Neural crest cell (in vitro differentiated cells): ENCODE measurements around the gene UTS2R. TPM values are rescaled to one million over a fixed set of nuclear protein-coding genes. Genes with fewer than 3 reads are reported as not detected.
"Not testable (repeated sequence)": the region's sequence is repeated elsewhere in the genome, so short reads cannot be mapped to it uniquely, and the experiment has no call there.

Source experiments
- DNase-seq: peaks from one replicate; pipeline ENCODE4 v3.0.0; 2021; ENCODE audit warnings: low read depth, mixed read lengths, low spot score
- H3K27ac Mint-ChIP-seq: one replicate; pipeline ENCODE4 v1.8.0; 2021; ENCODE audit warnings: mild to moderate bottlenecking, mixed read lengths; ENCODE audit not compliant: unreplicated experiment
- H3K27me3 Mint-ChIP-seq: 2 replicates; pipeline ENCODE4 v1.8.0; 2021; ENCODE audit warnings: low read depth, mild to moderate bottlenecking, mixed read lengths
- H3K36me3 Mint-ChIP-seq: 2 replicates; pipeline ENCODE4 v1.8.0; 2021; ENCODE audit warnings: low read depth, mild to moderate bottlenecking, mixed read lengths
- H3K4me1 Mint-ChIP-seq: 2 replicates; pipeline ENCODE4 v1.8.0; 2021; ENCODE audit warnings: mixed read lengths
- H3K4me3 Mint-ChIP-seq: one replicate; pipeline ENCODE4 v1.8.0; 2021; ENCODE audit warnings: mild to moderate bottlenecking, mixed read lengths
- H3K9me3 Mint-ChIP-seq: 2 replicates; pipeline ENCODE4 v1.8.0; 2021; ENCODE audit warnings: mixed read lengths
- total RNA-seq: library from RNA; stranded (reverse); gene quantifications from 2 replicates; pipeline ENCODE4 v1.2.1, GENCODE V29; 2021
- TF ChIP-seq, protein P1 (sequence below): fragments of 200-600 bp; sonication (generic); conservative IDR thresholded peaks from 2 replicates; pipeline ENCODE4 v1.5.0; 2021; ENCODE audit warnings: antibody characterized with exemption, mild to moderate bottlenecking

The UTS2R gene
- total RNA-seq, 1 donor from 2014 or later, result not detected

GRCh38 chr17:82355770-82356427 is 15.7 kb upstream of the UTS2R start:
- no peak for DNase-seq
- no peak overlapping the region for H3K27ac Mint-ChIP-seq
- H3K36me3 Mint-ChIP-seq, result no peaks in the 10 kb centered on the region
- H3K4me3 Mint-ChIP-seq, result no peak overlapping the region
- H3K27me3 Mint-ChIP-seq, result no peaks in the 10 kb centered on the region
- TF ChIP-seq, protein P1, sequence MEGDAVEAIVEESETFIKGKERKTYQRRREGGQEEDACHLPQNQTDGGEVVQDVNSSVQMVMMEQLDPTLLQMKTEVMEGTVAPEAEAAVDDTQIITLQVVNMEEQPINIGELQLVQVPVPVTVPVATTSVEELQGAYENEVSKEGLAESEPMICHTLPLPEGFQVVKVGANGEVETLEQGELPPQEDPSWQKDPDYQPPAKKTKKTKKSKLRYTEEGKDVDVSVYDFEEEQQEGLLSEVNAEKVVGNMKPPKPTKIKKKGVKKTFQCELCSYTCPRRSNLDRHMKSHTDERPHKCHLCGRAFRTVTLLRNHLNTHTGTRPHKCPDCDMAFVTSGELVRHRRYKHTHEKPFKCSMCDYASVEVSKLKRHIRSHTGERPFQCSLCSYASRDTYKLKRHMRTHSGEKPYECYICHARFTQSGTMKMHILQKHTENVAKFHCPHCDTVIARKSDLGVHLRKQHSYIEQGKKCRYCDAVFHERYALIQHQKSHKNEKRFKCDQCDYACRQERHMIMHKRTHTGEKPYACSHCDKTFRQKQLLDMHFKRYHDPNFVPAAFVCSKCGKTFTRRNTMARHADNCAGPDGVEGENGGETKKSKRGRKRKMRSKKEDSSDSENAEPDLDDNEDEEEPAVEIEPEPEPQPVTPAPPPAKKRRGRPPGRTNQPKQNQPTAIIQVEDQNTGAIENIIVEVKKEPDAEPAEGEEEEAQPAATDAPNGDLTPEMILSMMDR, result no peak
- peaks cover 8% of the 10 kb centered on the region for H3K4me1 Mint-ChIP-seq
- H3K9me3 Mint-ChIP-seq, result no peaks in the 10 kb centered on the region

DNA sequence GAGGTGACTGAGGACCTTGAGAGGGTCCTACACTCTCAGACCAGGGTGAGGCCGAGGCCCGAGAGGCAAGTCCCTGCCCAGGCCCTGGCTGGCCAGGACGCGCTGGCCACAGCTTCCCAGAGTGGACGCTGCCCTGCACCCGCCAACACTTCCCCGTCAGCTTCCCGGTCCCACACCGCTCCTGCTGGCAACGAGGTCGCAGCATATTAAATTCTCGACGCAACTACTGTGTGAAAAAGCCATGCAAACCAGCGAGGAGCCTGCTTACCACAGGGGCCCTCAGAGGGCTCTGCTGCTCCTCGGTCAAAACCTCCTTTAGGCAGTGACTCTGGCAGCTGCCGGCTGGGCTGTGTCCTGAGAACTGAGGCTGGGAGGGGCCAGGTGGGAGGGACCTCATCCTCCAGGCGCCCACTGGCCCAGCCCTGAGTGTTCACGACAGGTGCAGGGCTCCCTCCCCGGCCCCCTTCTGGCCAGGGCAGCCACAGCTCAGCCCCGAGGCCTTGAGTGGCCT is 14.7 kb upstream of the UTS2R start:
- Mint-ChIP-seq H3K27ac (no peak overlapping the region), H3K4me3 (no peak overlapping the region), H3K4me1 (peaks cover 8% of the 10 kb centered on the region), H3K27me3 (peaks cover 2% of the 10 kb centered on the region), H3K36me3 (no peaks in the 10 kb centered on the region), H3K9me3 (no peaks in the 10 kb centered on the region)
- no peak for DNase-seq
- TF ChIP-seq, protein P1, result no peak

- peaks cover 8% of the 10 kb centered on the region for H3K4me1 Mint-ChIP-seq
- peaks cover 3% of the 10 kb centered on the region for H3K27me3 Mint-ChIP-seq
- H3K27ac Mint-ChIP-seq, result no peak overlapping the region
- no peak for DNase-seq
- H3K4me3 Mint-ChIP-seq, result no peak overlapping the region
- TF ChIP-seq, protein P1, result no peak
- no peaks in the 10 kb centered on the region for H3K9me3 Mint-ChIP-seq
- H3K36me3 Mint-ChIP-seq, result no peaks in the 10 kb centered on the region
Measured at GRCh38 chr17:82357394-82357793, 14.2 kb upstream of the UTS2R start.

DNA sequence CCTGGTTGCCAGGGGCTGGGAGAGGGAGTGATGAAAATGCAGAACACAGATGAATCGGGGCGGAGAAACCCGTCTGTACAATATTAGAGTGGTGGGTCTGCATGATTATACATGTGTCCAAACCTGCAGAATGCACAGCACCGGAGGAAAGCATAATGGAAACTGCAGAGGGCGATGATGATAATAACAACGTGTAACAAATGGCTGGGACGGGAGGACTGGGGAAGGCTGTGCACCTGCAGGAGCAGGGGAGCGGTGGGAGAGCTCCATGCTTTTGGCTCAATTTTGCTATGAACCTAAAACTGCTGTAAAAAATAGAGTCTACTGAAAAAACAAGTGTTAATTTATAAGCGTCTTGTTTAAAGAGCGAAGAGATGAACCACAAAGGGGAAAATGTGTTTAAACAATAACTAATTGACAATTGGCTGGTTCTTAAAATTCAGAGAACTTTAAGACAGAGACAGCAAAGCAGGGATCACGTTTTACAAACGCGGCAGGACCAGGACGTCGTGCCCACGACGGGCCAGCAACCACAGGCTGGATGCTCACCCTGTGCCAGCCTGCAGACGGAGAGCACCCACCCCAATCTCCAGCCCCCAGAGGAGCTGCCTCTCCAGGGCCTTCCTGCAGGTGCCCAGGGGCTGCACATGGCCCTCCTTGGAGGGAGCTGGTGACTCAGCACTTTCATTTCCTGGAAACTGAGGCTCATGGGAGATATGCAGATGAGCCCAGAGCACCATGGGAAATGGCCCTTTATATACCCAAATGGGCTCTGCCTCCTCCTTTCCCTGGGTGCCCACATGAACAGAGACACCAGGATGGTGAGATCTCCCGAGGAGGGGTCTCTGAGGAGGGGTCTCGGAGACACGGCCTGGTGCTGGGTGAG is 12.9 kb upstream of the UTS2R start, which contains the start of gene TEX19:
TEX19 (plus strand) TSS at position 783 of the 886 bp plus-strand sequence. CDS start 2,904 bp downstream, outside the sequence.
- Mint-ChIP-seq H3K4me3 (no peak within 1 kb of the TSS), H3K27ac (no peak within 1 kb of the TSS), H3K4me1 (peaks cover 8% of the 10 kb centered on the region), H3K9me3 (no peaks in the 10 kb centered on the region), H3K27me3 (peaks cover 3% of the 10 kb centered on the region), H3K36me3 (no peaks in the 10 kb centered on the region)
- TF ChIP-seq, protein P1, result no peak
- DNase-seq, result no peak

GRCh38 chr17:82359451-82360074 is 12.0 kb upstream of the UTS2R start:
- H3K4me3 Mint-ChIP-seq, H3K36me3 Mint-ChIP-seq, H3K27me3 Mint-ChIP-seq, H3K9me3 Mint-ChIP-seq, H3K27ac Mint-ChIP-seq, H3K4me1 Mint-ChIP-seq, DNase-seq: not testable (repeated sequence)
